A549 (cell line): ENCODE data around the gene MAML2. TPM values are rescaled to one million over a fixed set of nuclear protein-coding genes. Genes with fewer than 3 reads are reported as not detected.

Experiments used
- ATAC-seq, 2 experiments: fragments of 200-7000 bp in 1 of 2; fragments of >200 bp in 1 of 2; cut with Nextera tagmentation in 1 of 2; cut with Tn5 transposase in 1 of 2; 3 replicates each; pipeline versions ENCODE4 v1.8.0 to v1.9.1; 2018 to 2020; ENCODE audit warnings: mild to moderate bottlenecking in 1 of 2, moderate library complexity in 1 of 2
- CTCF ChIA-PET: fragments of 300-600 bp; sonication (Branson Sonifier 250); formaldehyde crosslinking; extraction: SDS; loops from one replicate; lab custom pipeline; 2021; ENCODE audit warnings: antibody characterized with exemption, inconsistent platforms; lab: Yijun Ruan, JAX
- POLR2A ChIA-PET: fragments of 350-600 bp; formaldehyde crosslinking; extraction: SDS; loops from one replicate; lab custom pipeline; 2021; ENCODE audit warnings: antibody characterized with exemption, inconsistent platforms; lab: Yijun Ruan, JAX
- DNase-seq, 2 experiments: peaks; one replicate each; pipeline versions ENCODE4 v3.0.0 to v3.0.0-alpha.2; 2011 to 2016; ENCODE audit warnings: low read depth in 1 of 2, low spot score in 1 of 2
- FAIRE-seq: peaks from 2 replicates; lab custom pipeline; 2011; peaks lifted over from hg19 to GRCh38; lab: Jason Lieb, UNC
- H3K27ac ChIP-seq, 2 experiments: fragments of >200 bp; sonication (Bioruptor Twin); formaldehyde crosslinking; 3 replicates each; pipeline ENCODE4 v1.5.1; 2016 to 2017
- H3K4me1 ChIP-seq: fragments of >200 bp; sonication (Bioruptor Twin); formaldehyde crosslinking; 3 replicates; pipeline ENCODE4 v1.6.1; 2016
- H3K4me2 ChIP-seq: fragments of >200 bp; sonication (Bioruptor Twin); formaldehyde crosslinking; 3 replicates; pipeline ENCODE4 v1.6.1; 2016
- H3K4me3 ChIP-seq: fragments of >200 bp; sonication (Bioruptor Twin); formaldehyde crosslinking; 3 replicates; pipeline ENCODE4 v1.5.1; 2016
- H3K9me3 ChIP-seq: fragments of >200 bp; sonication (Bioruptor Twin); formaldehyde crosslinking; 3 replicates; pipeline ENCODE4 v1.6.1; 2016
- BHLHE40 ChIP-seq: IDR thresholded peaks from 2 replicates; pipeline ENCODE4 v1.6.1; 2012; ENCODE audit warnings: low read depth, low read length, inconsistent platforms
- CHD2 ChIP-seq: fragments of 150-350 bp; IDR thresholded peaks from 2 replicates; pipeline ENCODE4 v1.6.1; 2014; ENCODE audit warnings: low read length; ENCODE audit not compliant: partially characterized antibody
- CHD4 ChIP-seq: fragments of 200-600 bp; sonication (generic); IDR thresholded peaks from 2 replicates; pipeline ENCODE4 v1.6.1; 2016; ENCODE audit warnings: antibody characterized with exemption, mild to moderate bottlenecking, borderline replicate concordance
- ESRRA ChIP-seq: fragments of 150-350 bp; IDR thresholded peaks from 2 replicates; pipeline ENCODE4 v1.6.1; 2014; ENCODE audit warnings: mild to moderate bottlenecking, low read length, borderline replicate concordance
- FOSL2 ChIP-seq, 2 experiments: fragments of 450-650 bp in 1 of 2; fragments of >200 bp in 1 of 2; sonication (Bioruptor Twin) in 1 of 2; formaldehyde crosslinking; IDR thresholded peaks; 2 replicates each; pipeline versions ENCODE4 v1.5.0 to v1.6.1; 2016 to 2020; ENCODE audit warnings: mild to moderate bottlenecking in 1 of 2, moderate library complexity in 1 of 2
- GATA3 ChIP-seq: IDR thresholded peaks from 2 replicates; pipeline ENCODE4 v1.6.1; 2012; ENCODE audit warnings: borderline replicate concordance
- KDM1A ChIP-seq: fragments of 200-600 bp; sonication (generic); IDR thresholded peaks from 2 replicates; pipeline ENCODE4 v1.6.1; 2016; ENCODE audit warnings: low read depth, mild to moderate bottlenecking
- MAFK ChIP-seq: fragments of 450-650 bp; IDR thresholded peaks from 2 replicates; pipeline ENCODE4 v1.6.1; 2014; ENCODE audit not compliant: partially characterized antibody
- MYC ChIP-seq: IDR thresholded peaks from 2 replicates; pipeline ENCODE4 v1.6.1; 2012; ENCODE audit warnings: mild to moderate bottlenecking, inconsistent platforms, low read length, improper control_type of control experiment, borderline replicate concordance
- PHF8 ChIP-seq: fragments of 200-600 bp; sonication (generic); IDR thresholded peaks from 2 replicates; pipeline ENCODE4 v1.6.1; 2016; ENCODE audit warnings: low read depth, mild to moderate bottlenecking, antibody characterized with exemption, moderate library complexity, borderline replicate concordance
- POLR2A ChIP-seq: IDR thresholded peaks from 2 replicates; pipeline ENCODE4 v1.6.1; 2012; ENCODE audit warnings: mild to moderate bottlenecking, low read length
- SMC3 ChIP-seq: fragments of >200 bp; sonication (Bioruptor Twin); formaldehyde crosslinking; IDR thresholded peaks from 3 replicates; pipeline ENCODE4 v1.6.1; 2018; ENCODE audit warnings: inconsistent platforms
- SREBF2 ChIP-seq: fragments of 450-650 bp; IDR thresholded peaks from 2 replicates; pipeline ENCODE4 v1.6.1; 2014; ENCODE audit warnings: mild to moderate bottlenecking, moderate library complexity
- WGBS: methylation state at CpG from one replicate; pipeline ENCODE4 v1.1.6; 2017; ENCODE audit errors: missing lambda C conversion rate; 5-methylcytosine and 5-hydroxymethylcytosine counted together
- polyA plus RNA-seq, 4 experiments: library from polyadenylated mRNA; depleted of rRNA in 3 of 4; stranded (reverse); fragments of >200 nt; fragmentation: RNase III in 1 of 4; extraction: RNeasy Plus Mini Kit Qiagen cat#74134 plus additional on column Dnase treatment in 1 of 4; gene quantifications; 2 replicates in 3 of 4; 3 replicates in 1 of 4; pipeline ENCODE4 v1.2.3, GENCODE V29; 2011 to 2017
- TF ChIP-seq, protein P1 (sequence below): fragments of 200-600 bp; sonication (generic); IDR thresholded peaks from 2 replicates; pipeline ENCODE4 v1.6.1; 2016; ENCODE audit warnings: antibody characterized with exemption, mild to moderate bottlenecking, moderate library complexity
- TF ChIP-seq, protein P2 (sequence below): IDR thresholded peaks from 2 replicates; pipeline ENCODE4 v1.6.1; 2012
- TF ChIP-seq, protein P3 (sequence below): fragments of >200 bp; sonication (Bioruptor Twin); formaldehyde crosslinking; IDR thresholded peaks from 3 replicates; pipeline ENCODE4 v1.6.1; 2016

Gene MAML2
- polyA plus RNA-seq, 2 of the 4 experiments (the other 2 are of a cell fraction), result 1.5 to 2.5 TPM

GRCh38 chr11:96260067-96260511 lies 82.9 kb downstream of the MAML2 start:
- POLR2A ChIA-PET, result no interaction called here
- CTCF ChIA-PET, result interaction anchor here (2.6 kb wide), 1 partner anchor 83 kb away, joined by 13 read pairs; the partner anchor contains the start of gene MAML2
- peak in 1 of 2 experiments; percentile 23; a peak in 1 of 6 replicates for ATAC-seq

GRCh38 chr11:96259134-96259830 lies 83.7 kb downstream of the MAML2 start:
- ChIA-PET CTCF (interaction anchor here (2.6 kb wide), 1 partner anchor 84 kb away, joined by 13 read pairs; the partner anchor contains the start of gene MAML2), POLR2A (no interaction called here)
- Histone ChIP-seq H3K9me3 (no peaks in the 10 kb centered on the region), H3K4me3 (no peak overlapping the region), H3K27ac (peak overlapping the region; percentile 1 to 67; a peak in 3 of 6 replicates), H3K4me2 (peak overlapping the region; percentile 60), H3K4me1 (peaks cover 46% of the 10 kb centered on the region)
- TF ChIP-seq, protein P1, sequence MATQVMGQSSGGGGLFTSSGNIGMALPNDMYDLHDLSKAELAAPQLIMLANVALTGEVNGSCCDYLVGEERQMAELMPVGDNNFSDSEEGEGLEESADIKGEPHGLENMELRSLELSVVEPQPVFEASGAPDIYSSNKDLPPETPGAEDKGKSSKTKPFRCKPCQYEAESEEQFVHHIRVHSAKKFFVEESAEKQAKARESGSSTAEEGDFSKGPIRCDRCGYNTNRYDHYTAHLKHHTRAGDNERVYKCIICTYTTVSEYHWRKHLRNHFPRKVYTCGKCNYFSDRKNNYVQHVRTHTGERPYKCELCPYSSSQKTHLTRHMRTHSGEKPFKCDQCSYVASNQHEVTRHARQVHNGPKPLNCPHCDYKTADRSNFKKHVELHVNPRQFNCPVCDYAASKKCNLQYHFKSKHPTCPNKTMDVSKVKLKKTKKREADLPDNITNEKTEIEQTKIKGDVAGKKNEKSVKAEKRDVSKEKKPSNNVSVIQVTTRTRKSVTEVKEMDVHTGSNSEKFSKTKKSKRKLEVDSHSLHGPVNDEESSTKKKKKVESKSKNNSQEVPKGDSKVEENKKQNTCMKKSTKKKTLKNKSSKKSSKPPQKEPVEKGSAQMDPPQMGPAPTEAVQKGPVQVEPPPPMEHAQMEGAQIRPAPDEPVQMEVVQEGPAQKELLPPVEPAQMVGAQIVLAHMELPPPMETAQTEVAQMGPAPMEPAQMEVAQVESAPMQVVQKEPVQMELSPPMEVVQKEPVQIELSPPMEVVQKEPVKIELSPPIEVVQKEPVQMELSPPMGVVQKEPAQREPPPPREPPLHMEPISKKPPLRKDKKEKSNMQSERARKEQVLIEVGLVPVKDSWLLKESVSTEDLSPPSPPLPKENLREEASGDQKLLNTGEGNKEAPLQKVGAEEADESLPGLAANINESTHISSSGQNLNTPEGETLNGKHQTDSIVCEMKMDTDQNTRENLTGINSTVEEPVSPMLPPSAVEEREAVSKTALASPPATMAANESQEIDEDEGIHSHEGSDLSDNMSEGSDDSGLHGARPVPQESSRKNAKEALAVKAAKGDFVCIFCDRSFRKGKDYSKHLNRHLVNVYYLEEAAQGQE, result no peak
- TF ChIP-seq FOSL2 (IDR thresholded peaks at IDR 0.05) (no peak), FOSL2 (CRISPR knock-in tag; IDR thresholded peaks at IDR 0.05) (peak; percentile 70)
- peak; percentile 59 to 72; a peak in 4 of 6 replicates for ATAC-seq
- WGBS, result 57% methylated on average over 4 of the region's 4 CpGs
- no peak for FAIRE-seq
- peak; percentile 10 to 26 for DNase-seq

More at GRCh38 chr11:96260067-96260511, 82.9 kb downstream of the MAML2 start:
- TF ChIP-seq SREBF2, result no peak
- no peak for TF ChIP-seq CHD4
- no peak for TF ChIP-seq KDM1A
- TF ChIP-seq BHLHE40, result no peak
- no peak for TF ChIP-seq ESRRA
- TF ChIP-seq PHF8, result no peak
- no peak for TF ChIP-seq SMC3
- TF ChIP-seq GATA3, result no peak
- TF ChIP-seq POLR2A, result no peak
- TF ChIP-seq MYC, result no peak
- TF ChIP-seq, protein P2, sequence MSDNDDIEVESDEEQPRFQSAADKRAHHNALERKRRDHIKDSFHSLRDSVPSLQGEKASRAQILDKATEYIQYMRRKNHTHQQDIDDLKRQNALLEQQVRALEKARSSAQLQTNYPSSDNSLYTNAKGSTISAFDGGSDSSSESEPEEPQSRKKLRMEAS, result no peak
- no peak for TF ChIP-seq CHD2
- TF ChIP-seq, protein P3, sequence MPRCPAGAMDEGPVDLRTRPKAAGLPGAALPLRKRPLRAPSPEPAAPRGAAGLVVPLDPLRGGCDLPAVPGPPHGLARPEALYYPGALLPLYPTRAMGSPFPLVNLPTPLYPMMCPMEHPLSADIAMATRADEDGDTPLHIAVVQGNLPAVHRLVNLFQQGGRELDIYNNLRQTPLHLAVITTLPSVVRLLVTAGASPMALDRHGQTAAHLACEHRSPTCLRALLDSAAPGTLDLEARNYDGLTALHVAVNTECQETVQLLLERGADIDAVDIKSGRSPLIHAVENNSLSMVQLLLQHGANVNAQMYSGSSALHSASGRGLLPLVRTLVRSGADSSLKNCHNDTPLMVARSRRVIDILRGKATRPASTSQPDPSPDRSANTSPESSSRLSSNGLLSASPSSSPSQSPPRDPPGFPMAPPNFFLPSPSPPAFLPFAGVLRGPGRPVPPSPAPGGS, result no peak
- TF ChIP-seq MAFK, result no peak
- H3K4me3 ChIP-seq, result no peak overlapping the region
- peak overlapping the region; percentile 10 to 67; a peak in 4 of 6 replicates for H3K27ac ChIP-seq
- FAIRE-seq, result no peak
- H3K9me3 ChIP-seq, result no peaks in the 10 kb centered on the region
- WGBS, result 76% methylated on average over 3 of the region's 3 CpGs
- peak overlapping the region; percentile 60 for H3K4me2 ChIP-seq
- peaks cover 46% of the 10 kb centered on the region for H3K4me1 ChIP-seq
- DNase-seq, result no peak
